ENCODE measurements around the gene SYNJ2.
"Not testable (repeated sequence)": the region's sequence is repeated elsewhere in the genome, so short reads cannot be mapped to it uniquely, and the experiment has no call there.

Gene SYNJ2

DNA sequence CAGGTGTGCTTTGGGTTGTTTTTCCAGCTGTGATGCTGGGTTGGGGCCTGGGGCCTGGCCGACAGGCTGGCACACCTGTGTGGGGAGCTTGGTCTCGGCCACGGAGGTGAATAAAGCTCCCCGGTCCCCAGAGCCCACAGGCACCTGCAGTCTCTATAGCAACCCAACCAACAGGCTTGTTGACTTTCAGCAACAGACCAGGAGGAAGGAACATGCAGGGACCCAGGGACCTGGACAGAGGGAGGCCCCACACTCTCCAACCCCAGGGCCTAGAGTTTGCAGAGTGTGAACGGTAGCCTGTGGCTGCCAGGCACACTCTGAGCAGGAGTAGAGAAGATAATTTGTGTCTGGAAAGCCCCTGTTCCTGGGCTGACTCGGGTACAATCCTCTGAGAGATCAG, 14.6 kb upstream of the SYNJ2 start:
- Mint-ChIP-seq H3K27ac (no peak overlapping the region), H3K36me3 (ENCODE audit: low read depth) (peaks cover 4% of the 10 kb centered on the region), H3K4me3 (no peak overlapping the region), H3K27me3 (ENCODE audit: low read depth) (peaks cover 19% of the 10 kb centered on the region), H3K9me3 (peaks cover 9% of the 10 kb centered on the region), H3K4me1 (ENCODE audit: low read depth) (peaks cover 24% of the 10 kb centered on the region)

DNA sequence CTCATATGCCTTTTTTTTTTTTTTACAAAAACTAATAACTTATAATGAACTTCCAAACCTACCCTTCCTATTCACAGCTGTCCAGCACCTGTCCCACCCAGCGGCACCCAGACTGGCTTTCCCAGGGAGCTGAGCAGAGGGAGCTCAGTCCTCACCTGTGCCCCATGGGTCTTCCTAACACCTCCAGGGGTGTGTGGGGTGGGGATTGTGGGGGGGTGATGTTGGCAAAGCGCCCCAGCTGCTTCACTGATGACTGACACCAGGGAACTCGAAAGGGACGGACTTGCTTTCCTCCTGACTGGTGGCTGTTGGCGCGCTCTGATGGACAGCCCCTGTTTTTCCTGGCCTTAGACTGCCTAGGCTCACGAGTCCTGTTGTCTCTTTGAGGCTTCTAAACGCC, 14.2 kb upstream of the SYNJ2 start:
- Mint-ChIP-seq H3K4me3 (no peak overlapping the region), H3K9me3 (peaks cover 9% of the 10 kb centered on the region), H3K36me3 (ENCODE audit: low read depth) (peaks cover 4% of the 10 kb centered on the region), H3K4me1 (ENCODE audit: low read depth) (peaks cover 23% of the 10 kb centered on the region), H3K27me3 (ENCODE audit: low read depth) (peaks cover 19% of the 10 kb centered on the region), H3K27ac (no peak overlapping the region)

DNA sequence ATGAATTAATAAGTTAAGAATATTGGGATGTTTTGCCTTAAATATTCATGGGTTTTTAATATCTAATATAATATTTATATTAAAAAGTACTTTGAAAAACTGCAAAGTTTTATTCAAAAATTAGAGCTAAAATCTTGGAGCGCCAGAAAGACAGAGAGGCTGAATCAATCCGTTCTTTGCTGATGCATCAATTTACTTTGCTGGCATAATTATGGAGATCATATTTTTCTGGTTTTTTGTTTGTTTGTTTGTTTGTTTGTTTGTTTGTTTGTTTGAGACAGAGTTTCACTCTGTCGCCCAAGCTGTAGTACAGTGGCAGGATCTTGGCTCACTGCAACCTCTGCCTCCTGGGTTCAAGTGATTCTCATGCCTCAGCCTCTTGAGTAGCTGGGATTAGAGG, 9.5 kb upstream of the SYNJ2 start:
- not testable (repeated sequence) for H3K4me3 Mint-ChIP-seq; H3K36me3 Mint-ChIP-seq (ENCODE audit: low read depth); H3K4me1 Mint-ChIP-seq (ENCODE audit: low read depth); H3K27ac Mint-ChIP-seq; H3K9me3 Mint-ChIP-seq
- H3K27me3 Mint-ChIP-seq (ENCODE audit: low read depth): peaks cover 31% of the 10 kb centered on the region

DNA sequence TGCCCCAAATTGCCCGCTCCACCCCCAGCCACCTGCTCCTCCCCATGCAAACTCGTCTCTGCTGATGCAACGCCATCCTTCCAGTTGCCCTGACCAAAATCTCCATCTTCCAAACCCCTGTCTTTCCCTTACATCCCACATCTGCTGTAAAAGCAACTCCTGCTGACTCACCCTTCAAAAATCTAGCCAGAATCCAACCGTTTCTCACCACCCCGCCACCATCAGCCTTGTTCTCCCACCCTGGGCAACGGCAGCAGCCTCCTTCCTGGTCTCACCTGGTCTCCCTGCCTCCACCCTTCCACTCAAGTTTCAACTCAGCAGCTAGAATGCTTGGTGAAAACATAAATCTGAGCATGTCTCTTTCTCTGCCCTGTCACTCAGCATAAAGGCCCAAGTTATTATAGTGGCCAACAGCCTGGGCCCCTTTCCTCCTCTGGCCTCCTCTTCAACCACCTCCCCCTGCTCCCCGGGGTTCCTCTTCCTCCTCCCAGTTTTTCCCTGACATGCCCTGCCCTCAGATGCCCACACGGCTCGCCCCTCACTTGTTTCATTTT, 7.2 kb upstream of the SYNJ2 start:
- no peak overlapping the region for H3K27ac Mint-ChIP-seq
- no peaks in the 10 kb centered on the region for H3K9me3 Mint-ChIP-seq
- peaks cover 8% of the 10 kb centered on the region for H3K4me1 Mint-ChIP-seq (ENCODE audit: low read depth)
- peaks cover 38% of the 10 kb centered on the region for H3K27me3 Mint-ChIP-seq (ENCODE audit: low read depth)
- no peak overlapping the region for H3K4me3 Mint-ChIP-seq
- no peaks in the 10 kb centered on the region for H3K36me3 Mint-ChIP-seq (ENCODE audit: low read depth)

DNA sequence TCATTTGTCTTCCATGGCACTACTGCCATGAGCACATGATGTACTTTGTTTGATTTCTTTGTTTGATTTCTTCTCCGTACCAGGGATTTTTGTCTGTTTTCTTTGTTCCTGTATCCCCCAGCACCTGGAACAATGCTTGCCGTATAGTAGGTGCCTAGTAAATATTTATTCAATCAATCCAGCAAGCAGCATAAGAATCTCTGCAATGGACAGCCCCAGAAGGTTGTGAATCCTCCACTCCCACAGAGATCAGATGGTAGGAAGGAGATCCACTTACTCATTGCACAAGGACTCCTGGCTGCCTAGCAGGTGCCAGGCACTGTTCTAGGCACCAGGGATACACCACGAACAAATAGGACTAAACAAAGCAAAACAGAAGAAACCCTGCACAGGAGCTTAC, 6.7 kb upstream of the SYNJ2 start:
- peaks cover 13% of the 10 kb centered on the region for H3K4me1 Mint-ChIP-seq (ENCODE audit: low read depth)
- no peak overlapping the region for H3K4me3 Mint-ChIP-seq
- H3K27ac Mint-ChIP-seq: no peak overlapping the region
- no peaks in the 10 kb centered on the region for H3K9me3 Mint-ChIP-seq
- H3K36me3 Mint-ChIP-seq (ENCODE audit: low read depth): no peaks in the 10 kb centered on the region
- peaks cover 38% of the 10 kb centered on the region for H3K27me3 Mint-ChIP-seq (ENCODE audit: low read depth)

DNA sequence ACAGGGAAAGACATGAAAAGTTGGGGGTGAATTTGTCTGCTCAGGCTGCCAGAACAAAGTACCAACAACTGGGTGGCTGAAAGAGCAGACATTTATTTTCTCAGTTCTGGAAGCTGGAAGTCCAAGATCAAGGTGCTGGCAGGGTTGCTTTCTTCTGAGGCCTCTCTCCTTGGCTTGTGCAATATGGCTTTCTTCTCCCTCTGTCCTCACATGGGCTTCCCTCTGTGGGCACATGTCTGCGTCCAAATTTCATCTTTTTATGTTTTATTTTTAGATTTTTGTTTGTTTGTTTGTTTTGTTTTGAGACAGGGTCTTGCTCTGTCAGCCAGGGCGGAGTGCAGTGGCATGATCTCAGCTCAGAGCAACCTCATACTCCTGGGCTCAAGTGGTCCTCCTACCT, 6.2 kb upstream of the SYNJ2 start:
- Mint-ChIP-seq H3K27me3 (ENCODE audit: low read depth) (peaks cover 38% of the 10 kb centered on the region), H3K27ac (no peak overlapping the region), H3K9me3 (no peaks in the 10 kb centered on the region), H3K36me3 (ENCODE audit: low read depth) (no peaks in the 10 kb centered on the region), H3K4me3 (no peak overlapping the region), H3K4me1 (ENCODE audit: low read depth) (peaks cover 16% of the 10 kb centered on the region)

DNA sequence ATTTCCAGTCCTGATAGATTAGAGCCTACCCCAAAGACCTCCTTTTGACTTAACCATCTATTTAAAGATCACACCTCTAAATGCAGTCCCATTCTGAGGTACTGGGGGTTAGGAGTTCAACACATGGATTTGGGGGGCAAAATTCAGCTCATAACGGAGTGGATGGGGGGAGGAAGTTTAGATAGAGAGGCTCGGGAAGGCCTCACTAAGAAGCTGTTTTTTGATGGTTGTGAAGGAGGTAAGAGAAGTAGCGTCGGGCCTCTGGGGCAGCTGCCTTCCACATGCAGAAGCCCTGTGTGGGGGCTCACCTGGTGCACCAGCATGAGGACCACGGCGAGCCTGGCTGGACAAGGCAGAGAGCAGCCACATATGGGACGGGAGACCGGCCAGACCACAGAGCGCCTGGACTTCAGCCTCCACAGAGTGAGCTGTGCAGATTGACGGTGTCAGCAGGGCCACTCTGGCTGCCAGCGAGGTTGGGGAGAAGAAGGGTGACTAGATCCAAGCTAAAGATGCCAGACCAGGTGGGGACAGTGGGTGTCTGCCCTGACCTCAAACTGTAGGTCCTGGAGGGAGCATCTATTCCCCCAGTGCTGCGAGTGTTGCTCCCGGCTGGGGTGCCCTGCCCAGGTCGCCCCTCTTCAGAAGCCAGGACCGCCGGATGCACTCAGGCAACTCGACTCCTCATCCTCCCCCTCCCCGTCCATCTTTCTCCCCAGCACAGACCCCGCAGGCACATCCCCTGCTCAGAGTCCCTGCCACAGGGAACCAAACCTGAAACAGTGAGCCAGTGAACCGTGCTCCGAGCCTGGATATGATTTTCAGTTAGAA, 5.1 kb upstream of the SYNJ2 start:
- Mint-ChIP-seq H3K36me3 (ENCODE audit: low read depth) (no peaks in the 10 kb centered on the region), H3K4me3 (no peak overlapping the region), H3K27me3 (ENCODE audit: low read depth) (peaks cover 30% of the 10 kb centered on the region), H3K27ac (no peak overlapping the region), H3K4me1 (ENCODE audit: low read depth) (peaks cover 23% of the 10 kb centered on the region), H3K9me3 (no peaks in the 10 kb centered on the region)

DNA sequence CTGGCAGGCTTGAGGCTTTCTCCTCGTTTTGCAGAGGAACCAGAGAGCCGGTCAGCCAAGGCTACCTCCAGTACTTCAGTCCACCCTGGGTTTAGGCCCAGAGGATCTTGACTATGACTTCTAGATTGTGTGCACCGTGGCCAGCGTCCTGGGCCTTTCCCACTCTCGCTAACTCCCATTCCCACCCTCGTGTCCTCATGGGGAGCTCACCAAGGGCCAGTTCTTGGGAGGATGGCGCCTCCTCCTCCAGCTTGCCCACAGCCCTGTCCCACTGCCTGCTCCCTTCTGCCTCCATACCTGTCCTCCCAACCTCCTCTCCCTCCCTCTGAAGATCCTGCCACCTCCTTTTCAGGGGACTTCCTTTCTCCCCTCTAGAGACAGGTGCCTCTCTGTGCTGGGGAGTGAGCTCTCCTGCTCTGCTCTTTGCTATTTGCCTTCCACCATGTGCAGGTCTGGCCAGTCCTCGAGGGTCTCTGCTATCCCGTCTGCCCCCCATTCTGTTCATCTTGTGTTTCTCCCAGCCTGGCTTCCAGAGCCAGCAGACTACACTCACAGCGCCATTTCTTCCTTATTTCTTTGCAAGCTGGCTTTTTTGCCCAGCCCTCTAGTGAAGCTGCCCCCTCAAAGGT, 4.4 kb upstream of the SYNJ2 start:
- no peak overlapping the region for H3K4me3 Mint-ChIP-seq
- H3K4me1 Mint-ChIP-seq (ENCODE audit: low read depth): peaks cover 22% of the 10 kb centered on the region
- H3K9me3 Mint-ChIP-seq: no peaks in the 10 kb centered on the region
- H3K36me3 Mint-ChIP-seq (ENCODE audit: low read depth): no peaks in the 10 kb centered on the region
- H3K27ac Mint-ChIP-seq: peak overlapping the region; percentile 49
- H3K27me3 Mint-ChIP-seq (ENCODE audit: low read depth): peaks cover 27% of the 10 kb centered on the region

DNA sequence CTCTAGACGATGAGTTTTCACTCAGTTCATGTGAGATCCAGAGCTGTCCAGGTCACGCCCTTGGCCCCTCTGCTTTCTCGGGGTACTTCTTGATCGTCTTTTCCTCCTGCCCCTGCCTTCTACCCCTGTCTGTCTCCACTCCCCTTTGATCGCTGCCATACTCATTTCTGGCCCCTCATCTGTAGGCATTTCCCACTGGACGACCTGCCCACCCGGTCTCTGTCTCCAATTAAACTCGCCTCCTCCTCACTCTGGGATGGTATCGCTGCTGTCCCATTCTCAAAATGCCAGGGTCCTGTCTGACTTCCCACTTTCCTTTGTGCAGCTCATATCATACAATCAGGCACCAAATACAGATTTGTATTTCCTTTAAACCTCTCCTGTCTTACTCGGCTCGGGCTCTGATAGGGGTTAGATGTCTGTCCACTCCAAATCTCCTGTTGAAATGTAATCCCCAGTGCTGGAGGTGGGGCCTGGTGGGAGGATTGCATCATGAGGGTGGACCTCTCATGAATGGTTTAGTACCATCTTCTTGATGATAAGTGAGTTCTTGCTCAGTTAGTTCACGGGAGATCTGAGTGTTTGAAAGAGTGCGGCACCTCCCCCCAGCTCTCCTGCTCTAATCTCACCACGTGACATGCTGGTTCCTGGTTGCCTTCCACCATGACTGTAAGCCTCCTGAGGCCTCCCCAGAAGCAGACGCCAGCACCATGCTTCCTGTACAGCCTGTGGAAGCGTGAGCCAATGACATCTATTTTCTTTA, 3.5 kb upstream of the SYNJ2 start:
- Mint-ChIP-seq H3K4me3 (no peak overlapping the region), H3K36me3 (ENCODE audit: low read depth) (peaks cover 2% of the 10 kb centered on the region), H3K27me3 (ENCODE audit: low read depth) (peaks cover 24% of the 10 kb centered on the region), H3K9me3 (no peaks in the 10 kb centered on the region), H3K4me1 (ENCODE audit: low read depth) (peaks cover 30% of the 10 kb centered on the region), H3K27ac (no peak overlapping the region)

DNA sequence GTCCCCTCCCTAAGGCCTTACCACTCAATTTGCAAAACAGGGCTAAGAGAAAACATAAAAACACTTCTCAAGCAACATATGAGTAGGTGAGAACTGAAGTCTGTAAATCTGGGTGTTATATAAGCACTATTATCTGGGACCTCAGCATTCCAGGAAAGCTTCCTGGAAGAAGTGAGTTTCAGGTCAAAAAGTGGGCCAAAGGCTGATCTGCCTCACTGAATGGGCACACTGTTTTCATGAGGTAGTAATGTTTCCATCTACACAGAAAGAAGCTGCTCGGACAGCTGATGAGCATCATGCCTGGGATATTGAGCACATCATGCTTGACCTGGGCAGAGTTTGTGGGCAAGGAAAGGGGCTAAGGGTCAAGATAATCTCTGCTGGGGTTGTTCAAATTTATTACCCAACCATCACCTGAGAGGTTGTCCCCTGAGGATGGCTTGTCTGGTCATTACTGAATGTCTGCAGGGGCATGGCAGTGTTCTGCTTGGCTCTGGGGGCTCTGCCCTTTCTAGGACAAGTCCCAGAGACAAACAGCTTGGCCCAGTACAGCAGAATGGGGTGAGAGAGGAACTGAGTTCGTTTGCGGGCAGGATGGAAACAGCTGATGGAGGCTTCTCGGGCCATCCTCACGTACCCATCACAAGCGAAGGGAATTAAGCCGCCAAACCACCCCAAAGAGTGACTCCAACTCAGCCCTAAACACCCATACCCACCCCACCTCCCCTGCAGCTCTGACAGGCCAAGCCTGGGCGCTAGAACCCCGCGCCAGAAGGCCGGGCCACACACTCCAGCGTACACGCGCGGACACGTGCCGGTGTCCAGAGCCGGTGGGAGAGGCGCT, 1.2 kb upstream of the SYNJ2 start:
- Mint-ChIP-seq H3K4me1 (ENCODE audit: low read depth) (peaks cover 49% of the 10 kb centered on the region), H3K9me3 (no peaks in the 10 kb centered on the region), H3K27me3 (ENCODE audit: low read depth) (peaks cover 16% of the 10 kb centered on the region), H3K4me3 (peak overlapping the region; percentile 72), H3K27ac (peak overlapping the region; percentile 52), H3K36me3 (ENCODE audit: low read depth) (peaks cover 4% of the 10 kb centered on the region)

DNA sequence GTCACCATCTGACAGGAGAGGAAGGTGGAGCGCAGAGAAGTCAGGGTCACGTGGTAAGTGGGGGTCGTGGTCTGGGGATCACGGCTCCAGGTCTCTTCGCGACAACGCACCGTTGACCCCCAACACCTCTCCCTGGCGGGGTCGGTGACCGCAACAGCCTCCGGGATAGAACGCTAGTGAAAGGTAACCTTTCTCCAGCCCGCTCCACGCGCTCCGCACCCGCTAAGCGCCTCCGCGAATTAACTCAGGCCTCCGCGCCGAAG, 600 bp upstream of the SYNJ2 start:
- Mint-ChIP-seq H3K27me3 (ENCODE audit: low read depth) (peaks cover 16% of the 10 kb centered on the region), H3K9me3 (no peaks in the 10 kb centered on the region)

DNA sequence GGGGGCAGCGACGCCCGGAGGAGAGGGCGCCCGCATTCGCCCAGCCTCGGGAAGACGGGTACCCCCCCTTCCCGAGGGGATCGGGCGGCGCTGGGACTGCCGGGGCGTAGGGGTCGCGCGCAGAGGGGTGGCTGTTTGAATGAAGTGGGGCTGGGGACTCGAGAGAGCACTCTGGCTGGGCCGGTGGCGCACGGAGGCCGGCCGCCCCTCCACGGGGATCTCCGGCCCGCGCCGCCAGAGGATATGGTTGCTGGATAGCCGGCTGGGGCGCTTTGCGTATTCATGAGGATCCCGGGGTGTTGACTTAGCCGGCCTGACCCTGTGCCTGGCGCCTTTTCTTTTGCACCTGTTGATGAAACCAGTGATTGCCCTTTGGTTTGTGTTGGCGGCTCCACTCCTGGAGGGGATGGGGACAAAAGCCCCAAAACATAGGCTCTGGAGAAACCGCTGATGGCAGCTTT, 469 bp downstream of the SYNJ2 start:
- Mint-ChIP-seq H3K4me3 (peak overlapping the region; percentile 91), H3K4me1 (ENCODE audit: low read depth) (peaks cover 50% of the 10 kb centered on the region), H3K9me3 (no peaks in the 10 kb centered on the region), H3K27me3 (ENCODE audit: low read depth) (peaks cover 15% of the 10 kb centered on the region), H3K36me3 (ENCODE audit: low read depth) (peaks cover 4% of the 10 kb centered on the region), H3K27ac (peak overlapping the region; percentile 86)

More for the DNA sequence above, 600 bp upstream of the SYNJ2 start:
- Mint-ChIP-seq H3K4me3 (peak overlapping the region; percentile 72), H3K27ac (peak overlapping the region; percentile 52), H3K36me3 (ENCODE audit: low read depth) (peaks cover 4% of the 10 kb centered on the region), H3K4me1 (ENCODE audit: low read depth) (peaks cover 50% of the 10 kb centered on the region)

DNA sequence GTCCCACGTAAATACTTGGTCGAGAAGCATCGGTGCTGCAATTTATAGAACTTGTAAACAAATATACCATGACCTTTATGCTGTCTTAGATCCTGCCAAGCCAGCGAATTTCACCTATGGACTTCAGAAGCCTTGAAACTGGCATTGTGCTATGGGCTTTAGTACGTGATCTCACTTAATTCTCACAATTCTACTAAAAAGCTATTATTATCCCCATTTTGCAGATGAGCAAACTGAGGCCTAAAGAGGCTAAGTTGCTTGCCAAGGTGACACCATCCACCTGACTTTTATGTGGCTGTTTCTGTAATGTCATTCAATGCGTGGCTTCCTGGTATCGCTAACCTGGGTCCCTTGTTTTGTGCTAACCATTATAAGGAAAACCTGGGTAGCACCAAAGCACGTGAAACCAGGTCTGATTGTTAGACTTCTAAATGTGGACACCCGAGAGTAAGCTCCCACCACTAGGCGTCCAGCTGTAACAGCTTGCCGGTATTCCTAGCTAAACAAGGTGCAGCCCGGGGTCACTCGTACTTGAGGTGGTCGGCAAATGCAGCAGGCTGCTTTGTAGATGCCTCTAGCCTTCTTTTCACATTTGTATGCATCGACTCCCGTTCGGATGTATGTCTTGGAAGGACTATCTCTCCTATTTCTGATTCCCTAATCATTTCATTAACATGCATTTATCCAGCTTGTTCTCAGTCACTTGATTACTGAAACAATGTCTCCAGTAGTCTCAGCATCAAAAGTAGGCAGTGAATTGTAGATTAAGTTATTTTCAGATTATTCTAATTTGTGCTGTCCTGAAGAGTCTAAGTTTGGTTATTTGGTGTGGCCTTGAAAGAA, 1.1 kb downstream of the SYNJ2 start:
- H3K36me3 Mint-ChIP-seq (ENCODE audit: low read depth): peaks cover 4% of the 10 kb centered on the region
- H3K9me3 Mint-ChIP-seq: no peaks in the 10 kb centered on the region
- peaks cover 10% of the 10 kb centered on the region for H3K27me3 Mint-ChIP-seq (ENCODE audit: low read depth)
- H3K27ac Mint-ChIP-seq: peak overlapping the region; percentile 86
- peak overlapping the region; percentile 91 for H3K4me3 Mint-ChIP-seq
- peaks cover 50% of the 10 kb centered on the region for H3K4me1 Mint-ChIP-seq (ENCODE audit: low read depth)
